MG63 (cell line): ENCODE data around the gene GMDS. TPM values are rescaled to one million over a fixed set of nuclear protein-coding genes. Genes with fewer than 3 reads are reported as not detected.

Experiments used
- DNase-seq: peaks from one replicate; pipeline ENCODE4 v3.0.0-alpha.2; 2020
- H3K27me3 ChIP-seq: fragments of 250-450 bp; sonication (Bioruptor Pico); 2 replicates; pipeline ENCODE4 v1.5.1; 2020; ENCODE audit warnings: mild to moderate bottlenecking, moderate library complexity
- H3K36me3 ChIP-seq: fragments of 250-450 bp; sonication (Bioruptor Pico); 2 replicates; pipeline ENCODE4 v1.5.1; 2020; ENCODE audit warnings: mild to moderate bottlenecking, moderate library complexity
- H3K4me3 ChIP-seq: fragments of 250-450 bp; sonication (Bioruptor Pico); 2 replicates; pipeline ENCODE4 v1.5.1; 2020; ENCODE audit warnings: mild to moderate bottlenecking, moderate library complexity
- H3K9me3 ChIP-seq: fragments of 250-450 bp; sonication (Bioruptor Pico); 2 replicates; pipeline ENCODE4 v1.5.1; 2020; ENCODE audit warnings: mild to moderate bottlenecking, moderate library complexity
- total RNA-seq: library from RNA; depleted of rRNA; stranded (reverse); fragments of >200 nt; shearing (Covaris generic); gene quantifications from 2 replicates; pipeline ENCODE4 v1.2.3, GENCODE V29; 2014; ENCODE audit warnings: low replicate concordance

The GMDS gene
- total RNA-seq, 1 experiment from 2014 or later = 1.8 TPM

DNA sequence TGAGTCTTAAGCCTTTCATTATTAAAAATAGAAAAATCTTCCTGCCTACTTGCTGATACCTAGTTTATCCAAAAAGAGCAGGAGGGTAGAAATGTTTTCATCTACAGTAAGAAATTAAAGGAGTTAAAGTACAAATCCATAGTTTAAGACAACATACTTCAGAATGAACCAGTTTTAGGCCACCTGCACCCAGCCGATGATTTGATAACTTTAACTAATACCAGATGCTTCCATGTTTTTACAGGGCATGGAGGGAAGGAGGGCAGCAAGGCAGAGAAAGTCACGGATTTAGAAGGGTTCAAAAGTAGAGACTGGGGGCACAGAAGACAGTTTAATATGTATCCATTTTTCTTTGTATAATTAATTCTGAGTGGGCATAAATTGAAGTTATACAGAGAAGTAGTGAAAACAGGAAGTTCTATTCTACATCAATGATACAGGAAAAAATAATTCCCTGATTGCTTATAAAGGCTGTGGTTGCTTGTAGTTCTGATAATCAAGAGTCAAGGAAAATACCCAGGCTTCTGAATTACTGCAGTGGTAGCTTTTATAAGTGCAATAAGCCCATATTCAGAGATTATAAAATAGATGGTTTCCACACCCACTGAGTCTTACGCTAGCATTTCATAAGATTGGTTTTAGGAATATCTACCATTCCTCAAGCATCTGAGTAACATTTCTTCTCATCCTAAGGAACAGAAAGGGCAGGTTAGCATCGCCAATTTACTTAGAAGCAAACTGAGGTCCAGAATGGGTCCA lies 72.0 kb downstream of the GMDS start:
- Histone ChIP-seq H3K9me3 (no peaks in the 10 kb centered on the region), H3K36me3 (no peaks in the 10 kb centered on the region)
- no peak for DNase-seq

DNA sequence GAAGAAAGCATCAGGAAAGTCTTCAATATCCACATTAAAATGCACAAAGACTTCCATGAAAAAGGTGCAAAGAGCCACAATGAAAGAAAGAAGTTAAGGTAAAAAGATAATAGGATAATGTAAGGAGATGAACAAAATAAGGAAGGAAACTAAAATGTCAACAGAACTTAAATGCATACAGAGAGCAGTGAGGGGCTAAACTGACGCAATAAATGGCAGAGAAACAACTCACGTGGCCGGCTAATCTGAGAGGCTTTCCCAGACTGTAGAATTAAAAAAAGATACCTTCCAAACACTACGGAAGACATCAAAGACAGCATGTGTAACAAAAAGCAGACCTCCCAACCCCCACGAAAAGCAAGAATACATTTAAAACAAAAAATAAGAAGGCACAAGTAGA lies 73.7 kb downstream of the GMDS start:
- Histone ChIP-seq H3K27me3 (no peaks in the 10 kb centered on the region), H3K9me3 (no peaks in the 10 kb centered on the region), H3K36me3 (no peaks in the 10 kb centered on the region), H3K4me3 (no peak overlapping the region)
- no peak for DNase-seq

More for the DNA sequence above, 72.0 kb downstream of the GMDS start:
- no peaks in the 10 kb centered on the region for H3K27me3 ChIP-seq
- no peak overlapping the region for H3K4me3 ChIP-seq

DNA sequence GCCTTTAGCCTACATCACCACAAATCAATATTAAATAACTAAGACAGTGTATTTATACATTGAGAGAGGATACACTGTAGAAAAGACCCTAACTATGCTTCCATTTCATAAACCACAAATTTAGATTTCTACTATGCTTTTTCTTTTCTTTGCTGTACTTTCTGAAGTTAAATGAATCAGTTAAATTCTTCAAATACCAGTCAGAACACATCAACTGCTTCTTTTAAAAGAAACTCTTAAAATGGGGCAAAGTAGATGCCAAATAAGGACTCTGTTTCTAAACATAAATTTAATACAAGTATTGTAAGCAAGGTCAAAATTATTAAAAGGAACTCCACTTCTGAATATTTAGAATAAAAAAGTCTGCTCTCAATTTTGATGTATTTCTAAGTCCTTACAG lies 76.9 kb downstream of the GMDS start:
- H3K27me3 ChIP-seq = no peaks in the 10 kb centered on the region
- H3K36me3 ChIP-seq = no peaks in the 10 kb centered on the region
- no peaks in the 10 kb centered on the region for H3K9me3 ChIP-seq
- H3K4me3 ChIP-seq = no peak overlapping the region
- DNase-seq = no peak

DNA sequence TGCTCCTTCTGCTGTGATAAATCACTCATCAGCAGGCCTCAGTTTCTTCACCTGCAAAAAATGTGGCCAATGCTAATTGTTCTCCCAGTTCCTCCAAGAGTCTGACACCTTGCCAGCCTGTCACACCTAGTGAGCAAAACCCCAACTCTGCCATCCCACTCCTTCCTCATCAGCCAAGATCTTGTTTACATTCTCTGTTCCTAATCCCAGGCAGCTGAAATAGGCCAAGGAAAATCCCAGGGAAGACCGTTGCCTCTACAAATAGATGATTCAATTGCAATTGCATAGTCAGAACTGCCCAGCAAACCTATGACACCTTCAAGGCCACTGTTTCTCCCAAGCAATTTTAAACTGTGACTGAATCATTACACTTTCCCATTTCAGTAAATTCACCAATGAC lies 78.7 kb downstream of the GMDS start:
- no peaks in the 10 kb centered on the region for H3K27me3 ChIP-seq
- H3K9me3 ChIP-seq = no peaks in the 10 kb centered on the region
- no peaks in the 10 kb centered on the region for H3K36me3 ChIP-seq
- no peak overlapping the region for H3K4me3 ChIP-seq
- no peak for DNase-seq

DNA sequence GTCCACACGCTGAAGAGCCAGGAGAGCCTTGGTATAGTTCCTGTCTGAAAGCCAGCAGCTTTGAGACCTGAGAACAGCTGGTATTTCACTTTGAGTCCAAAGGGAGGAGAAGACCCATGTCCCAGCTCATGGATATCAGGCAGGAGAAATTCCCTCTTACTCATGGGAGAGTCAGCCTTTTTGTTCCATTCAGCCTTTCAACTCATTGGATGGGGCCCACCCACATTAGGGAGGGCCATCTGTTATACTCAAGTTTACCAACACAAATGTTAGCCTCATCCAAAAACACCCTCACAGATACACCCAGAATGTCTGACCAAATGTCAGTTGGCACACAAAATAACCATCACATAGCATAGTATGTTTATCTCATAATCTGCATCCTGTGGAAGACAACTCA lies 80.1 kb downstream of the GMDS start:
- Histone ChIP-seq H3K27me3 (no peaks in the 10 kb centered on the region), H3K9me3 (no peaks in the 10 kb centered on the region), H3K4me3 (no peak overlapping the region), H3K36me3 (no peaks in the 10 kb centered on the region)
- peak; percentile 25 for DNase-seq

DNA sequence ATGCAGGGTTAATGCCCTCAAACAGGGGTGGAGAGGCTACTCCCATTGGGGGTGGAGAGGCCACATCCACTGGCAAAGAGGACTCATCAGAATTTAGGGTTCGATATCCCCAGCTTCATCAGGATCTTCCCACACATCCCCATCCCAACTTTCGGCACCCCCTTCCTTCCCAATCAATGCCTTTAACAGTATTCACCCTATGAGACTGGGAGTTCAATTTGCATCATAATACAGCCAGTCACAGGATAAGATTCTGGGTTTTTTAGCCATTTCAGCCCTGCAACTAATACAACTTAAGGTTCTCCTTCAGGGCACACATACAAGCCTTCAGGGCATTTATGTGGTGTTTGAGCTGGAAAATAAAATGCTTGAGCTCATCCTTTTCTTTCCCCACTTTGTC lies 80.9 kb downstream of the GMDS start:
- Histone ChIP-seq H3K27me3 (no peaks in the 10 kb centered on the region), H3K36me3 (no peaks in the 10 kb centered on the region), H3K9me3 (no peaks in the 10 kb centered on the region), H3K4me3 (no peak overlapping the region)
- no peak for DNase-seq

DNA sequence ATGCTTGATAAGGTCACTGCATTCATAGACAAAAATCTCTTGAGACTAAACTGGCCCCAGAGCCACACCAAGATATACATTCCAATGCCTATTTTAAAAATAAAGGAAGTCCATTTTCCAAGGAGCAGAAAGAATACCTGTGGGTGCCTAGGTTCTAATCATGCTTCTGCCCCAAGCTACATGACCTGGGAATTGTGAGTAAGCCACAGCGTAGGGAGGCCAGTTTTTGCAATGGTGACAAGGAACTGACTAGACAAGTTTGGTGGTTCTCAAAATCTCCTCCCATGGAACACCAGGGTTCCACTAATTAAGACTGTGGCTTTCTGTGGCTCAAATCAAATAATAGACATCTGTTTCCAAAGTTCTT lies 83.3 kb downstream of the GMDS start:
- DNase-seq = no peak
- Histone ChIP-seq H3K9me3 (no peaks in the 10 kb centered on the region), H3K27me3 (no peaks in the 10 kb centered on the region), H3K36me3 (no peaks in the 10 kb centered on the region), H3K4me3 (no peak overlapping the region)

DNA sequence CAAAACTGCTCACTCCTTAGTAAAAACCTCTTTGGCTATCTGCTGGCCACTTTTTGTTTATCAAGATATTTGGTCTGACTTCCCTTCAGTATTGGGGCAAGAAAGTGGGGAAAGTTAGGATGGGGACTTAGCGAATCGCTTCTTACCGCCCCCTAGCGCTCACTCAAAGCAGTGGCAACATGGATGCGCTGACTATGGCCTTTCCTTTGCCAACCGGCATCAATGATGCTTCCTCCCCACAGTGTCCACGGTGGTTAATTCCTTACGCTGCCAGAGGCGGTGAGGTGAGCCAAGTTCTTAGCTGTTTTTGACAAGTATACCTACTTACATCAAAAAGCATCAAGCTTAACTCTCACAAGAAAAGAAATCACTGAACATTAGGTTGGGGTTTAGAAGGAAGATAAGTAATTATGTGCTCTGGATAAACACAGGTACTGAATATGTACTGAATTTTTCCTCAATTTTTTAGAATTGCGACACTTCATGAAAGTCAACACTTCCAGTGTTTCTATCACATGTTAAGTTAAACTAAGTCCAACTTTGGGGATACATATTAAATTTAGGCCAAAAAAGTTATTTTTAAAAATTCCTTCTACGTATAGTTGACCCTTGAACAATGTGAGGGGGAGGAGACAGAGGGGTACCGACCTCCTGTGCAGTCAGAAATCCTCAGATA lies 86.7 kb downstream of the GMDS start:
- H3K9me3 ChIP-seq = no peaks in the 10 kb centered on the region
- H3K4me3 ChIP-seq = no peak overlapping the region
- no peaks in the 10 kb centered on the region for H3K36me3 ChIP-seq
- peak; percentile 13 for DNase-seq
- no peaks in the 10 kb centered on the region for H3K27me3 ChIP-seq

DNA sequence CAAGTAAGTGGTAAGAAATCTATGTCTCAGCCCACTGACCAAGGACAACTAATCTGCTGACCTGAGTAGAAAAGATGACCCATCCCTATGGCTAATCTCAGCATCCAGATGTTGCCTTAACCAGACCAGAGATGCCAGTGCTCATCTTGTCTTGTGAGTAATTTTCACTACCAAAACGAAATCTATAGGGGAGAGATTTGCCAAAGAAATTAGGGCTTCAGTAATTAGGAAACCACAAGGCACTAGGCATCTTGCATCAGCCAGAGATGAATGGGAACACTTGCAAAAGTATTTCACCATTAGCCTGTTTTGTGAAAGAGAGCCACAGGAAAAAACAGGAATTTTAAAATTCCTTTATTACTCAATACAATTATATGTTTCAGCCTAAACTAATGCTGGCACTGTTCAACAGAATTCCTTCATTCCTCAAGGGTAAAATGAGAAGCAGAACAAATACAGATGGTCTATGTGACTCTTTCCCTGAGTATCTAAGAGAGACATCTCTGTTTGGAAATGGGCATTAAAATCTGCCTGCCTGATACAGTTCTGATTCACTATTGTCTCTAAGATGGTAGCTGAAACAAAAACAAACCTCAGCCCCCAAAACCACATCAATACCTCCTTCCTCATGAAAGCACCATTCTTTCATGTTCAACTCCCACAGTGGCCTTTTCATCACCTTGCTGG lies 87.8 kb downstream of the GMDS start:
- H3K27me3 ChIP-seq = no peaks in the 10 kb centered on the region
- no peaks in the 10 kb centered on the region for H3K36me3 ChIP-seq
- no peak overlapping the region for H3K4me3 ChIP-seq
- no peaks in the 10 kb centered on the region for H3K9me3 ChIP-seq
- DNase-seq = peak; percentile 1

DNA sequence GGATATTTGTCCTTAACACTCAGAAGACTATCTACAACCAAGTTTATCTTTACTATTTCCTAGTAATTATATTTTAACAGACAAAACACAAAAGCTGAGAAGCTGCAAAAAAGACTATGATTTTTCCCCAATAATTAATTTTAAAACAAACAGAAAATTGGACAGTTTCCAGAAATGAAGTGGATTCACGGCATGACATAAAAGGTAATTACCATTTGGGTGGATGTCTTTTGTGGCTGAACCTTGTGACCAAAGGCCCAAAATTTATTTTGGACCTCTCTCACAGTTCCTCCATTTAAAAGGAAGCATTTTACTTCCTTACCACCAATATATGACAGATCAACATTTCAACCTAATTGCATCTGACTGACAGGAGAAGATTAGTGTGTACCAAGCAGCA lies 90.2 kb downstream of the GMDS start:
- Histone ChIP-seq H3K9me3 (no peaks in the 10 kb centered on the region), H3K27me3 (no peaks in the 10 kb centered on the region), H3K4me3 (no peak overlapping the region), H3K36me3 (no peaks in the 10 kb centered on the region)
- no peak for DNase-seq

DNA sequence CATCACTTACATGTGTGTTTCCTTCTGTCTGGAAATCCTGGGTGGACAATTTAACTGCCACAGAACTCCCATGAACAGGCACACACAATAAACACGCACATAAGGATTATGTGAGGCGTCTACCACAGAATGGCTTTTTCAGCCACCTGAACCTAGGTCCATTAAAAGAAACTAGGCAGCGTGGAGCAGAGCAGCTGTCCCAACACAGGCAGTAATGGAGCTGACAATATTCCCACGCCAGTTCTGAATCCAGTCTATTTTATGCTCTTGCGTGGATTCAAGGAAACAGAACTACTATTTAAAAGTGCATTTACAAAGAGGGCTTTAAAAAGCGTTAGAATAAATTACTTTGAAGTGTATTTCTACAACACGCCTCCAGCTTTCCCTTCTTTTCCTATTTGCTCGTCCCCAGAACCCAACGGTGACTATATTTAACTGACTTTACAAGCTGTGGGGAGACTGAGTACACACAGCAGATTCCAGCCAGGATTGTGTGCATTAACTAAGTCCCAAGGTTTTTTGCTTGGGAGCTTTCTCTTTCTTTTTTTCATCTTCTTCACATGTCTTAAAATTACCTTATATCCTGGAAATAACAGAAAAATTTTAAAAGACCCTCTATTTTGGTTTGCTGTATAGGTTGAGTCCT lies 95.9 kb downstream of the GMDS start:
- Histone ChIP-seq H3K36me3 (no peaks in the 10 kb centered on the region), H3K9me3 (no peaks in the 10 kb centered on the region), H3K27me3 (no peaks in the 10 kb centered on the region), H3K4me3 (no peak overlapping the region)
- DNase-seq = no peak

DNA sequence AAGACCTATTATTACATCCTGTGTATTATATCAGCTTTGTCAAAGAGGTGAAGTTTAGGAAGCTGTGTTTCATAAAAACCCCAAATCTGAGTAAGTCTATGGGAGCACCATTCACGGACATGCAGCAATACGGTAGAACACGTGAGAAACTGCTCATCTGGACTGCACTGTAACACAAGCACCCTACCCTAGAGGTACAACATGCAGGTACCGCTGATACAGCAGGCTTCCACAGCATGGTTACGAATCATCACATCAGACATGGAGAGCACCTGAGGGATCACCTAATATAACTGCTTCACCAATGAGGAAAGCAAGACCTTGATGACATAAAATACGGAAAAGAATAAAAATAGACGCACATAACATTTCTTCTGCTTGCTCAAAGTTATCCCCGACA lies 96.7 kb downstream of the GMDS start:
- no peaks in the 10 kb centered on the region for H3K27me3 ChIP-seq
- DNase-seq = no peak
- no peaks in the 10 kb centered on the region for H3K36me3 ChIP-seq
- H3K9me3 ChIP-seq = no peaks in the 10 kb centered on the region
- no peak overlapping the region for H3K4me3 ChIP-seq

DNA sequence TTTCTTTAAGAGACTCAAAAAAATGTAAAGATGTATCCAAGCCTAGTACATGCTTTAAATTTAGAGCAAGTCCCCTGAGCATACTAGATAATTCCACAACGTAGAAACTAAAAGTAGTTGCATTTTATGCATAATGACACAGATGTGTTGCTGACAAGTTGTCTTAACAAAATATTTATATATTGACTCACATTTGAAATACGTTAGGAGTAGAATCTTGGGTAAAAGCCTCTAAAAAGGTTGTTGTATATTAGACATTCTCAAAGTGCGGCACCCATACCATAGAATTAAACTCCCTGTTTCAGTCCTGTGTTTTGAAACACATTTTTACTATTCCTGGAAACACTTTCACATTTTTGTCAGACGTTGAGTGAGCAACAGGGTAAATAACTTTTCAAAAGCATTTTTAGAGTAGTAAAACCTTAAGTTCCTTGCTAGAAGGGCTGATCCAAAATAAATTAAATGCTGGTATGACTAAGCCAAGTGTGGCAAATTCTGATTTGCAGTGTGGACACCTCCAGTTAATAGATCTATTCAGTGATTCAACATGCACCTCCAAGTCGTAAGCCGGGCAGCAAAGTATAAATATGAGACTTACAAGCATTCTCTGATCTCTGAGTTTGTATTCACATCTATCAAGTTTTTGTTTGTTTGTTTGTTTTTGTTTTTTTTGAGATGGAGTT lies 97.5 kb downstream of the GMDS start:
- H3K9me3 ChIP-seq = no peaks in the 10 kb centered on the region
- no peak overlapping the region for H3K4me3 ChIP-seq
- H3K27me3 ChIP-seq = no peaks in the 10 kb centered on the region
- no peaks in the 10 kb centered on the region for H3K36me3 ChIP-seq
- no peak for DNase-seq

DNA sequence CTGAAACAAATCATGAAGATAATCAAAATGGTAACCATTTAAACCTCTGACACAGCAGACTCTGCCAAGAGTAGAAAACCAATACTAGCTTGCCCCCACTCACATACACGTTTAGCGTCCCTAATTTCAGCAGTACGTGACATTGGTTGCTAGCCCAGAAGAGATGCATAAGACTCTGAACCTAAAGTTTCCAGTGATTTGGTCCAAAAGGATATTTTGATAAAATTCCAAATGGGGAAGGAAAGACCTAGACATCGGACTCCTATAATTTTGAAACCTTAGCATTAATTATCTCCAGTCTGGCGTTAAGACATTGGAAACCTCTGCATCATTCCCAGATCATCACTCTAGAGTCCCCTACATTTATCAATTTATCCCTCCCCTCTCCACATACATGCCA lies 98.1 kb downstream of the GMDS start:
- Histone ChIP-seq H3K4me3 (no peak overlapping the region), H3K9me3 (no peaks in the 10 kb centered on the region), H3K27me3 (no peaks in the 10 kb centered on the region), H3K36me3 (no peaks in the 10 kb centered on the region)
- no peak for DNase-seq

DNA sequence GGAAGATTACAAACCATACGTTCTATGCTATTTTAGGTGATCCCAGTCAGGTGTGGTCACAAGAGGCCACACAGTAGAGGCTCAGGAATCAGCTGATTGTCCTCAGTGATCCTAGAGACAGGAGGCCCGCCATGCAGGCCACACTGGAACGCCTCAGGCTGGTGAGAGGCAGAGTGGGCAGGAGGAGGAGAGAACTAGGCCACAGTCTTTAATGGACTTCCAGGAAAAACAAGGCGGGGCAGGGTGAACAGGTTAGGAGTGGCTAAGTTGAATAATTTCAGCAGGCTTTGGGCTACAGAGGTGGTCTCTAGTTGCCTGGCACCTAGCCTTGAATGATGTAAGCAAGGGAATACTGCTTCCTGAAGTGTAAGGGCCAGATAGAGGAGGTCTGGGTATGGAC lies 101.2 kb downstream of the GMDS start:
- no peak overlapping the region for H3K4me3 ChIP-seq

DNA sequence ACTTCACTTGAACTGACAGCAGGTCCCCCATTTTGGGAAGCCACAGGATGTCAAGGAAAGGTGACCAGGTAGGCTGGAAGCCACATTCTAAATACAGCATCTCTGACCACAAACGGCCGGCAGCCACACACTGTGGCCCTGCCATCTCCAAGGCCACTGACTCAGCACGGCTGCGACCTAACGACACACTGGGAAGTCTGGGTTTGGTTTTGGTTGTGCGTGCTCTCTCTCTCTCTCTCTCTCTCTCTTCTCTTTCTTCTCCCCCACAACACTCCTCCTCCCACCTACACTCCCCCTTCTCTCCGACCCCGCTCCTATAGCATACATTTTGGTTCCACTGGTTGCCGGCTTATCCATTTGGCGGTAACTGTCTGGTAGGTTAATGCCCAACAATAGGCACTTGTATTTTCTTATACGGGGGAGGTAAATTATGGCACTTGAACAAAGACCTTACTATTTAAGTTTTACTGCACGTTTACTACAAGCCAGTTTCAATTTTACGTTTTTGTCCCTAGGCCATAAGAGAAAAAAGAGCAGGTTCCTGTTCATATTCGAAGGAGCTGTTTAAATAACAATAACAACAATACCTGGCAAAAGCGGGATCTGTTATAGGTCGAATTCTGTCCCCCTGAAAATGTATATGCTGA lies 103.6 kb downstream of the GMDS start:
- Histone ChIP-seq H3K27me3 (no peaks in the 10 kb centered on the region), H3K9me3 (no peaks in the 10 kb centered on the region), H3K4me3 (no peak overlapping the region), H3K36me3 (no peaks in the 10 kb centered on the region)
- DNase-seq = no peak

More for the DNA sequence above, 101.2 kb downstream of the GMDS start:
- H3K36me3 ChIP-seq = no peaks in the 10 kb centered on the region
- H3K9me3 ChIP-seq = no peaks in the 10 kb centered on the region
- DNase-seq = no peak
- H3K27me3 ChIP-seq = no peaks in the 10 kb centered on the region
